H1 (cell line): ENCODE data around the gene ACBD6. TPM values are rescaled to one million over a fixed set of nuclear protein-coding genes. Genes with fewer than 3 reads are reported as not detected.

Source experiments
- CTCF ChIA-PET: fragments of 300-600 bp; sonication (Branson Sonifier 250); formaldehyde crosslinking; loops from one replicate; lab custom pipeline; 2021; ENCODE audit not compliant: partially characterized antibody; lab: Charles Lee
- POLR2A ChIA-PET: fragments of 300-600 bp; sonication (Branson Sonifier 250); formaldehyde crosslinking; loops from one replicate; lab custom pipeline; 2021; ENCODE audit warnings: inconsistent platforms; ENCODE audit not compliant: partially characterized antibody; lab: Charles Lee
- DNase-seq, 2 experiments: peaks; one replicate each; pipeline versions ENCODE4 v3.0.0 to v3.0.0-alpha.2; 2010 to 2022; ENCODE audit warnings: low spot score in 2 of 2, low read depth in 1 of 2, mixed read lengths in 1 of 2
- FAIRE-seq: peaks from 2 replicates; lab custom pipeline; 2011; peaks lifted over from hg19 to GRCh38; lab: Jason Lieb, UNC
- H2AFZ ChIP-seq: 2 replicates; pipeline ENCODE4 v1.8.1; 2012; ENCODE audit warnings: low read length, inconsistent platforms
- H2AK5ac ChIP-seq: 2 replicates; pipeline ENCODE4 v1.6.1; 2013; ENCODE audit warnings: low read depth, low read length
- H2BK120ac ChIP-seq: replicated peaks from 2 replicates; pipeline ENCODE3; 2013; ENCODE audit warnings: low read depth, low read length, inconsistent platforms
- H2BK12ac ChIP-seq: 2 replicates; pipeline ENCODE4 v1.6.1; 2013; ENCODE audit warnings: low read depth, low read length
- H2BK15ac ChIP-seq: 2 replicates; pipeline ENCODE4 v1.6.1; 2013; ENCODE audit warnings: low read length
- H2BK20ac ChIP-seq: 2 replicates; pipeline ENCODE4 v1.6.1; 2013; ENCODE audit warnings: low read length
- H2BK5ac ChIP-seq: 2 replicates; pipeline ENCODE4 v1.6.1; 2013; ENCODE audit warnings: low read depth, low read length
- H3K14ac ChIP-seq: 2 replicates; pipeline ENCODE4 v1.6.1; 2013; ENCODE audit warnings: inconsistent platforms; ENCODE audit not compliant: insufficient read length
- H3K18ac ChIP-seq: 2 replicates; pipeline ENCODE4 v1.6.1; 2013; ENCODE audit warnings: low read length; ENCODE audit errors: extremely low read depth
- H3K23ac ChIP-seq: 2 replicates; pipeline ENCODE4 v1.6.1; 2013; ENCODE audit warnings: inconsistent platforms; ENCODE audit not compliant: insufficient read length
- H3K23me2 ChIP-seq: 2 replicates; pipeline ENCODE4 v1.6.1; 2013; ENCODE audit warnings: low read depth, low read length
- H3K27ac ChIP-seq: 2 replicates; pipeline ENCODE4 v1.6.1; 2011; ENCODE audit warnings: low read depth, low read length, inconsistent platforms
- H3K27me3 ChIP-seq, 4 experiments: replicated peaks in 1 of 4; 1 replicate in 1 of 4; 2 replicates in 3 of 4; pipeline versions ENCODE4 v1.6.1 to v1.8.1; 2011 to 2013; ENCODE audit warnings: low read length in 3 of 4, mild to moderate bottlenecking in 3 of 4, inconsistent platforms in 2 of 4, mixed read lengths in 2 of 4, moderate library complexity in 1 of 4; ENCODE audit not compliant: control insufficient read depth in 3 of 4, insufficient read depth in 3 of 4; ENCODE audit errors: extremely low read depth in 1 of 4
- H3K36me3 ChIP-seq, 4 experiments: 2 replicates each; pipeline versions ENCODE4 v1.6.1 to v1.8.1; 2011 to 2013; ENCODE audit warnings: mild to moderate bottlenecking in 4 of 4, low read length in 3 of 4, moderate library complexity in 2 of 4, control low read depth in 1 of 4, inconsistent platforms in 1 of 4; ENCODE audit not compliant: insufficient read depth in 4 of 4, control insufficient read depth in 2 of 4
- H3K4ac ChIP-seq: replicated peaks from 2 replicates; pipeline ENCODE3; 2013; ENCODE audit warnings: low read length, low read depth, mixed read lengths, inconsistent platforms; ENCODE audit not compliant: insufficient read length
- H3K4me1 ChIP-seq, 4 experiments: replicated peaks in 1 of 4; 1 replicate in 1 of 4; 2 replicates in 3 of 4; pipeline versions ENCODE4 v1.6.1 to v1.8.1; 2011 to 2013; ENCODE audit warnings: low read length in 3 of 4, inconsistent platforms in 2 of 4, mixed read lengths in 1 of 4; ENCODE audit not compliant: insufficient read depth in 4 of 4, control insufficient read depth in 3 of 4
- H3K4me2 ChIP-seq, 2 experiments: 2 replicates each; pipeline versions ENCODE4 v1.6.1 to v1.8.1; 2011 to 2013; ENCODE audit warnings: low read depth in 2 of 2, low read length in 2 of 2, control low read depth in 1 of 2, inconsistent platforms in 1 of 2, mild to moderate bottlenecking in 1 of 2; ENCODE audit not compliant: insufficient read depth in 1 of 2
- H3K4me3 ChIP-seq, 4 experiments: fragments of 200-600, 300-600 bp in 1 of 4; sonication (generic), shearing (Covaris generic), sonication (Bioruptor Twin) in 1 of 4; 2 replicates each; pipeline versions ENCODE4 v1.5.1 to v1.8.1; 2011 to 2016; ENCODE audit warnings: low read length in 4 of 4, low read depth in 3 of 4, control low read depth in 2 of 4, inconsistent platforms in 2 of 4, mild to moderate bottlenecking in 2 of 4, mixed read lengths in 1 of 4, moderate library complexity in 1 of 4; ENCODE audit not compliant: insufficient read depth in 2 of 4; ENCODE audit errors: extremely low read depth in 1 of 4
- H3K56ac ChIP-seq: replicated peaks from 2 replicates; pipeline ENCODE3; 2013; ENCODE audit warnings: low read depth, mild to moderate bottlenecking, mixed read lengths, low read length, inconsistent platforms; ENCODE audit not compliant: insufficient read length
- H3K79me1 ChIP-seq: 2 replicates; pipeline ENCODE4 v1.6.1; 2013; ENCODE audit warnings: low read depth, low read length, control low read depth
- H3K79me2 ChIP-seq, 2 experiments: 2 replicates each; pipeline versions ENCODE4 v1.6.1 to v1.8.1; 2012 to 2013; ENCODE audit warnings: low read length in 2 of 2, mild to moderate bottlenecking in 2 of 2, inconsistent platforms in 1 of 2; ENCODE audit not compliant: insufficient read depth in 2 of 2, control insufficient read depth in 1 of 2
- H3K9ac ChIP-seq, 4 experiments: replicated peaks in 1 of 4; 1 replicate in 1 of 4; 2 replicates in 3 of 4; pipeline versions ENCODE4 v1.6.1 to v1.8.1; 2011 to 2013; ENCODE audit warnings: low read depth in 3 of 4, low read length in 3 of 4, control low read depth in 2 of 4, mild to moderate bottlenecking in 2 of 4, moderate library complexity in 2 of 4, inconsistent platforms in 1 of 4; ENCODE audit errors: extremely low read depth in 1 of 4
- H3K9me3 ChIP-seq, 2 experiments: 2 replicates each; pipeline versions ENCODE4 v1.6.1 to v1.8.1; 2012 to 2013; ENCODE audit warnings: mild to moderate bottlenecking in 2 of 2, moderate library complexity in 2 of 2, control low read depth in 1 of 2, inconsistent platforms in 1 of 2, low read depth in 1 of 2, low read length in 1 of 2, mixed read lengths in 1 of 2; ENCODE audit not compliant: insufficient read depth in 2 of 2
- H4K20me1 ChIP-seq, 2 experiments: replicated peaks in 1 of 2; 2 replicates each; pipeline versions ENCODE3 to v1.8.1; 2011 to 2013; ENCODE audit warnings: inconsistent platforms in 2 of 2, low read length in 2 of 2, mild to moderate bottlenecking in 1 of 2; ENCODE audit not compliant: insufficient read depth in 2 of 2, control insufficient read depth in 1 of 2
- H4K5ac ChIP-seq: 2 replicates; pipeline ENCODE4 v1.6.1; 2013; ENCODE audit warnings: low read length, low read depth, mixed read lengths, inconsistent platforms; ENCODE audit not compliant: insufficient read length
- H4K8ac ChIP-seq: 2 replicates; pipeline ENCODE4 v1.8.0; 2013; ENCODE audit warnings: mild to moderate bottlenecking, moderate library complexity, low read length, inconsistent platforms; ENCODE audit not compliant: insufficient read depth; ENCODE audit errors: extremely low read depth
- H4K91ac ChIP-seq: replicated peaks from 2 replicates; pipeline ENCODE3; 2013; ENCODE audit warnings: low read length, mixed read lengths, inconsistent platforms; ENCODE audit not compliant: insufficient read length
- MAFK ChIP-seq: IDR thresholded peaks from 2 replicates; pipeline ENCODE4 v1.6.1; 2012; ENCODE audit warnings: low read depth, mild to moderate bottlenecking, improper control_type of control experiment, low read length
- TEAD4 ChIP-seq: IDR thresholded peaks from 2 replicates; pipeline ENCODE4 v1.6.1; 2012; ENCODE audit warnings: low read depth, low read length, inconsistent platforms, mixed read lengths
- WGBS, 2 experiments: shearing (Covaris generic) in 1 of 2; methylation state at CpG; one replicate each; pipeline versions ENCODE4 v1.1.6 to v1.1.7; 2013 to 2015; ENCODE audit warnings: low lambda C conversion rate in 2 of 2, mixed read lengths in 2 of 2, inconsistent platforms in 1 of 2, low coverage in 1 of 2, missing lambda C conversion rate in 1 of 2; ENCODE audit not compliant: insufficient replicate concordance in 2 of 2, insufficient coverage in 1 of 2, insufficient read length in 1 of 2; ENCODE audit errors: extremely low coverage in 1 of 2, missing lambda C conversion rate in 1 of 2; 5-methylcytosine and 5-hydroxymethylcytosine counted together
- polyA plus RNA-seq, 7 experiments: library from polyadenylated mRNA; depleted of rRNA in 3 of 7; stranded (reverse) in 5 of 7; unstranded in 2 of 7; fragments of >200 nt in 5 of 7; fragments of 200-250 nt in 2 of 7; gene quantifications; 1 replicate in 5 of 7; 2 replicates in 1 of 7; 4 replicates in 1 of 7; pipeline versions ENCODE4 v1.2.1 to v1.2.3, GENCODE V29; 2011 to 2013; ENCODE audit warnings: missing spikeins in 2 of 7, mixed read lengths in 2 of 7
- total RNA-seq: library from RNA; stranded (reverse); fragmentation: NEBNext Ultra II Directional; extraction: Animal tissue kit (Norgen Biotek cat#: 25700); gene quantifications from 2 replicates; pipeline ENCODE4 v1.2.1, GENCODE V29; 2021

The ACBD6 gene
- total and polyA plus RNA-seq, 2 of the 8 experiments (the other 6 are each of a cell fraction or from before 2014, with no cell fraction given): 52.0 to 67.7 TPM

DNA sequence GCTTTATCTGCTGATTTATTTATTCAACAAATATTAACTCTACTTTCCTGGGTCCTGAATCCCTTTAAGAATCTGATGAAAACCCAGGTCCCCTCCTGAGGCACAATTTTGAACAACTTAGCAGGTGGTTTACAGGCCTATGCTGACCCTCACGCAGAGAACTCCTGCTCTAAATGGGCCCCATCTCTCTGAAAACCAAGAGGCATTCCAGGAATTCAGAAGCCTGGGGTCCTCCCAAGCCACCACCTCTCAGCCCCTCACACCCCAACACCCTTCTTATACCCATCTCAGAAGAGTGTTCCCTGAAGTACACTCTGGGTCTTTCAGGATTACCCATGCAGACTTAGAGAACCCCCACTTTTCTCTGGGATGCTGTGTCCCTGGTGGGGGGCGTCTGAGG lies 237.8 kb downstream of the ACBD6 start:
- H3K18ac ChIP-seq: no peak overlapping the region
- no peak overlapping the region for H3K9ac ChIP-seq
- H3K79me1 ChIP-seq: no peaks in the 10 kb centered on the region
- H3K4me1 ChIP-seq: peaks cover 7 to 26% (median 16%) of the 10 kb centered on the region in 4 experiments; a peak in 6 of 7 replicates
- no peaks in the 10 kb centered on the region for H4K20me1 ChIP-seq
- no peak overlapping the region for H2AFZ ChIP-seq
- no peak overlapping the region for H3K4ac ChIP-seq
- H2BK12ac ChIP-seq: no peak overlapping the region
- H3K79me2 ChIP-seq: no peaks in the 10 kb centered on the region
- FAIRE-seq (no peak), DNase-seq (no peak)
- no peaks in the 10 kb centered on the region for H3K23me2 ChIP-seq
- H3K23ac ChIP-seq: no peak overlapping the region
- H3K56ac ChIP-seq: no peak overlapping the region
- H2BK15ac ChIP-seq: no peak overlapping the region
- H2BK120ac ChIP-seq: no peak overlapping the region
- H4K5ac ChIP-seq: no peak overlapping the region
- no peak overlapping the region for H2BK5ac ChIP-seq
- H3K4me3 ChIP-seq: no peak overlapping the region
- ChIA-PET POLR2A (no interaction called here), CTCF (no interaction called here)
- no peak overlapping the region for H2BK20ac ChIP-seq
- H3K9me3 ChIP-seq: no peaks in the 10 kb centered on the region
- H3K14ac ChIP-seq: no peak overlapping the region
- WGBS, 2 experiments: 57% methylated on average over 2 of the region's 2 CpGs; no CpG with 5 or more reads in 1 of the 2 experiments
- H3K27ac ChIP-seq: no peak overlapping the region
- H3K27me3 ChIP-seq: no peaks in the 10 kb centered on the region; a peak in 1 of 7 replicates
- 0 out of 2 replicates have a peak, but pooled peaks have one; percentile 50 for TF ChIP-seq TEAD4
- TF ChIP-seq MAFK: no peak
- no peak overlapping the region for H2AK5ac ChIP-seq
- H3K36me3 ChIP-seq: no peaks in the 10 kb centered on the region; a peak in 1 of 8 replicates
- H3K4me2 ChIP-seq: no peak overlapping the region
- no peak overlapping the region for H4K8ac ChIP-seq
- no peak overlapping the region for H4K91ac ChIP-seq
